CD8-positive, alpha-beta memory T cell (primary cell): Measurements from ENCODE around the gene ANK2. TPM values are rescaled to one million over a fixed set of nuclear protein-coding genes. Genes with fewer than 3 reads are reported as not detected.

ENCODE experiments used
- CTCF ChIA-PET: fragments of 350-600 bp; sonication (Branson Sonifier 250); formaldehyde crosslinking; loops from one replicate; lab custom pipeline; 2021; ENCODE audit warnings: antibody characterized with exemption; lab: Charles Lee
- POLR2A ChIA-PET: fragments of 350-600 bp; sonication (Branson Sonifier 250); formaldehyde crosslinking; loops from one replicate; lab custom pipeline; 2021; ENCODE audit warnings: antibody characterized with exemption; lab: Charles Lee
- DNase-seq, 5 donors: peaks; one replicate each; pipeline versions ENCODE4 v3.0.0 to v3.0.0-alpha.2; 2020 to 2022; ENCODE audit warnings: mixed read lengths in 1 of 5
- H3K27ac ChIP-seq: one replicate; pipeline ENCODE4 v1.7.0; 2013; ENCODE audit warnings: low read depth, mild to moderate bottlenecking, low read length, moderate library complexity
- H3K27me3 ChIP-seq: 2 replicates; pipeline ENCODE4 v1.7.0; 2013; ENCODE audit warnings: low read length, mild to moderate bottlenecking; ENCODE audit not compliant: insufficient read depth, poor library complexity, severe bottlenecking
- H3K36me3 ChIP-seq: 2 replicates; pipeline ENCODE4 v1.7.0; 2013; ENCODE audit warnings: mild to moderate bottlenecking, low read length, moderate library complexity; ENCODE audit not compliant: insufficient read depth
- H3K4me1 ChIP-seq: 2 replicates; pipeline ENCODE4 v1.7.0; 2013; ENCODE audit warnings: mild to moderate bottlenecking, low read length, moderate library complexity; ENCODE audit not compliant: insufficient read depth
- H3K4me3 ChIP-seq: 2 replicates; pipeline ENCODE4 v1.7.0; 2013; ENCODE audit warnings: mild to moderate bottlenecking, low read length
- H3K9me3 ChIP-seq: 2 replicates; pipeline ENCODE4 v1.7.0; 2013; ENCODE audit warnings: mild to moderate bottlenecking, low read length
- H3K27ac Mint-ChIP-seq, 8 donors: one replicate each; pipeline ENCODE4 v1.8.0; 2020 to 2021; ENCODE audit warnings: mixed read lengths in 8 of 8, mild to moderate bottlenecking in 6 of 8, inconsistent platforms in 3 of 8, moderate library complexity in 3 of 8
- H3K27me3 Mint-ChIP-seq, 2 donors: one replicate each; pipeline ENCODE4 v1.8.0; 2020 to 2021; ENCODE audit warnings: mixed read lengths in 2 of 2, mild to moderate bottlenecking in 1 of 2, moderate library complexity in 1 of 2
- H3K36me3 Mint-ChIP-seq, 3 donors: one replicate each; pipeline ENCODE4 v1.8.0; 2020 to 2021; ENCODE audit warnings: mixed read lengths in 3 of 3, inconsistent platforms in 1 of 3, mild to moderate bottlenecking in 1 of 3
- H3K4me1 Mint-ChIP-seq, 3 donors: one replicate each; pipeline ENCODE4 v1.8.0; 2020 to 2021; ENCODE audit warnings: mixed read lengths in 3 of 3, inconsistent platforms in 1 of 3, mild to moderate bottlenecking in 1 of 3
- H3K4me3 Mint-ChIP-seq, 7 donors: one replicate each; pipeline ENCODE4 v1.8.0; 2020 to 2021; ENCODE audit warnings: mixed read lengths in 7 of 7, mild to moderate bottlenecking in 6 of 7, moderate library complexity in 4 of 7, inconsistent platforms in 2 of 7
- H3K9me3 Mint-ChIP-seq, 5 donors: one replicate each; pipeline ENCODE4 v1.8.0; 2020 to 2022; ENCODE audit warnings: mixed read lengths in 5 of 5, mild to moderate bottlenecking in 3 of 5, moderate library complexity in 2 of 5, inconsistent platforms in 1 of 5
- polyA plus RNA-seq: library from polyadenylated mRNA; unstranded; fragments of 300-500 nt; fragmentation: Illumina TruSeq; gene quantifications from one replicate; pipeline ENCODE4 v1.2.3, GENCODE V29; 2021
- total RNA-seq, 2 experiments: library from RNA; stranded (reverse); gene quantifications; one replicate each; pipeline ENCODE4 v1.2.3, GENCODE V29; 2021

The ANK2 gene
- total and polyA plus RNA-seq, 3 experiments from 2014 or later: 0.26 to 0.80 TPM; not detected in 1

GRCh38 chr4:113328514-113328913 lies 279.1 kb downstream of the ANK2 start:
- ChIA-PET POLR2A (no interaction called here), CTCF (no interaction called here)

GRCh38 chr4:113330200-113330599 lies 280.7 kb downstream of the ANK2 start:
- H3K27ac Mint-ChIP-seq: no peak overlapping the region
- Histone ChIP-seq H3K27ac (no peak overlapping the region), H3K27me3 (no peaks in the 10 kb centered on the region), H3K36me3 (no peaks in the 10 kb centered on the region), H3K4me1 (no peaks in the 10 kb centered on the region), H3K9me3 (no peaks in the 10 kb centered on the region), H3K4me3 (no peak overlapping the region)
- ChIA-PET POLR2A (no interaction called here), CTCF (no interaction called here)
- DNase-seq: no peak
- peaks cover 5 to 10% of the 10 kb centered on the region in 2 donors for H3K27me3 Mint-ChIP-seq
- H3K9me3 Mint-ChIP-seq: no peaks in the 10 kb centered on the region
- H3K4me3 Mint-ChIP-seq: no peak overlapping the region
- H3K4me1 Mint-ChIP-seq: no peaks in the 10 kb centered on the region
- no peaks in the 10 kb centered on the region for H3K36me3 Mint-ChIP-seq

More at GRCh38 chr4:113328514-113328913, 279.1 kb downstream of the ANK2 start:
- DNase-seq: no peak
- H3K27me3 Mint-ChIP-seq: peaks cover 5 to 6% of the 10 kb centered on the region in 2 donors
- Histone ChIP-seq H3K27ac (no peak overlapping the region), H3K36me3 (no peaks in the 10 kb centered on the region), H3K9me3 (no peaks in the 10 kb centered on the region), H3K27me3 (no peaks in the 10 kb centered on the region), H3K4me1 (no peaks in the 10 kb centered on the region), H3K4me3 (no peak overlapping the region)
- no peaks in the 10 kb centered on the region for H3K36me3 Mint-ChIP-seq
- H3K27ac Mint-ChIP-seq: no peak overlapping the region
- no peaks in the 10 kb centered on the region for H3K9me3 Mint-ChIP-seq
- H3K4me1 Mint-ChIP-seq: no peaks in the 10 kb centered on the region
- H3K4me3 Mint-ChIP-seq: no peak overlapping the region

- CTCF ChIA-PET: no interaction called here
- Mint-ChIP-seq H3K36me3 (no peaks in the 10 kb centered on the region), H3K4me3 (no peak overlapping the region), H3K27me3 (peaks cover 1 to 17% of the 10 kb centered on the region in 2 donors), H3K4me1 (no peaks in the 10 kb centered on the region), H3K27ac (no peak overlapping the region), H3K9me3 (no peaks in the 10 kb centered on the region)
- H3K9me3 ChIP-seq: no peaks in the 10 kb centered on the region
- H3K27me3 ChIP-seq: no peaks in the 10 kb centered on the region
- no peak for DNase-seq
- POLR2A ChIA-PET: no interaction called here
- no peaks in the 10 kb centered on the region for H3K4me1 ChIP-seq
- H3K36me3 ChIP-seq: no peaks in the 10 kb centered on the region
- H3K27ac ChIP-seq: no peak overlapping the region
- no peak overlapping the region for H3K4me3 ChIP-seq
These were observed 282.4 kb downstream of the ANK2 start for GRCh38 chr4:113331811-113332210.

- POLR2A ChIA-PET: no interaction called here
- CTCF ChIA-PET: no interaction called here
- H3K27ac Mint-ChIP-seq: no peak overlapping the region
- Histone ChIP-seq H3K9me3 (no peaks in the 10 kb centered on the region), H3K36me3 (no peaks in the 10 kb centered on the region), H3K27ac (no peak overlapping the region), H3K27me3 (no peaks in the 10 kb centered on the region), H3K4me1 (no peaks in the 10 kb centered on the region), H3K4me3 (no peak overlapping the region)
- no peak for DNase-seq
- H3K36me3 Mint-ChIP-seq: no peaks in the 10 kb centered on the region
- H3K27me3 Mint-ChIP-seq: peaks cover 0 to 15% of the 10 kb centered on the region in 2 donors
- no peak overlapping the region for H3K4me3 Mint-ChIP-seq
- no peaks in the 10 kb centered on the region for H3K9me3 Mint-ChIP-seq
- no peaks in the 10 kb centered on the region for H3K4me1 Mint-ChIP-seq
These were observed 283.2 kb downstream of the ANK2 start for GRCh38 chr4:113332701-113333100.

- DNase-seq: no peak
- no peaks in the 10 kb centered on the region for H3K27me3 ChIP-seq
These were observed 286.3 kb downstream of the ANK2 start for GRCh38 chr4:113335746-113336145.

GRCh38 chr4:113336556-113336955 lies 287.1 kb downstream of the ANK2 start:
- ChIA-PET POLR2A (no interaction called here), CTCF (no interaction called here)
- Mint-ChIP-seq H3K9me3 (no peaks in the 10 kb centered on the region), H3K27ac (no peak overlapping the region), H3K4me1 (no peaks in the 10 kb centered on the region), H3K4me3 (no peak overlapping the region), H3K36me3 (peaks cover 0 to 3% (median 0%) of the 10 kb centered on the region in 3 donors), H3K27me3 (peaks cover 0 to 25% of the 10 kb centered on the region in 2 donors)
- H3K27ac ChIP-seq: no peak overlapping the region
- no peak overlapping the region for H3K4me3 ChIP-seq
- no peaks in the 10 kb centered on the region for H3K36me3 ChIP-seq
- DNase-seq: no peak
- H3K4me1 ChIP-seq: no peaks in the 10 kb centered on the region
- H3K27me3 ChIP-seq: no peaks in the 10 kb centered on the region
- H3K9me3 ChIP-seq: no peaks in the 10 kb centered on the region

More at GRCh38 chr4:113335746-113336145, 286.3 kb downstream of the ANK2 start:
- Histone ChIP-seq H3K9me3 (no peaks in the 10 kb centered on the region), H3K27ac (no peak overlapping the region), H3K4me3 (no peak overlapping the region), H3K4me1 (no peaks in the 10 kb centered on the region), H3K36me3 (no peaks in the 10 kb centered on the region)
- POLR2A ChIA-PET: no interaction called here
- H3K27ac Mint-ChIP-seq: no peak overlapping the region
- CTCF ChIA-PET: no interaction called here
- H3K4me1 Mint-ChIP-seq: no peaks in the 10 kb centered on the region
- peaks cover 0 to 22% of the 10 kb centered on the region in 2 donors for H3K27me3 Mint-ChIP-seq
- H3K36me3 Mint-ChIP-seq: no peaks in the 10 kb centered on the region
- H3K4me3 Mint-ChIP-seq: no peak overlapping the region
- no peaks in the 10 kb centered on the region for H3K9me3 Mint-ChIP-seq

GRCh38 chr4:113339430-113339813 lies 290.0 kb downstream of the ANK2 start:
- CTCF ChIA-PET: no interaction called here
- Mint-ChIP-seq H3K9me3 (no peaks in the 10 kb centered on the region), H3K27me3 (peaks cover 0 to 38% of the 10 kb centered on the region in 2 donors), H3K4me1 (no peaks in the 10 kb centered on the region), H3K4me3 (no peak overlapping the region), H3K27ac (no peak overlapping the region), H3K36me3 (peaks cover 0 to 3% (median 0%) of the 10 kb centered on the region in 3 donors)
- Histone ChIP-seq H3K9me3 (no peaks in the 10 kb centered on the region), H3K36me3 (no peaks in the 10 kb centered on the region), H3K4me1 (no peaks in the 10 kb centered on the region), H3K27ac (no peak overlapping the region), H3K27me3 (no peaks in the 10 kb centered on the region), H3K4me3 (no peak overlapping the region)
- POLR2A ChIA-PET: no interaction called here
- DNase-seq: no peak

- H3K36me3 Mint-ChIP-seq: peaks cover 0 to 3% (median 0%) of the 10 kb centered on the region in 3 donors
- POLR2A ChIA-PET: no interaction called here
These were observed 294.6 kb downstream of the ANK2 start for GRCh38 chr4:113344100-113344499.

GRCh38 chr4:113347245-113347644 lies 297.8 kb downstream of the ANK2 start:
- H3K27me3 ChIP-seq: no peaks in the 10 kb centered on the region
- H3K4me3 ChIP-seq: no peak overlapping the region
- POLR2A ChIA-PET: no interaction called here
- DNase-seq: no peak
- H3K4me1 ChIP-seq: no peaks in the 10 kb centered on the region
- no peaks in the 10 kb centered on the region for H3K9me3 ChIP-seq
- Mint-ChIP-seq H3K36me3 (no peaks in the 10 kb centered on the region), H3K4me3 (no peak overlapping the region), H3K27me3 (peaks cover 4 to 20% of the 10 kb centered on the region in 2 donors), H3K27ac (no peak overlapping the region), H3K4me1 (no peaks in the 10 kb centered on the region), H3K9me3 (no peaks in the 10 kb centered on the region)
- CTCF ChIA-PET: no interaction called here
- H3K27ac ChIP-seq: no peak overlapping the region
- no peaks in the 10 kb centered on the region for H3K36me3 ChIP-seq

More at GRCh38 chr4:113344100-113344499, 294.6 kb downstream of the ANK2 start:
- H3K27ac ChIP-seq: no peak overlapping the region
- H3K27ac Mint-ChIP-seq: no peak overlapping the region
- H3K4me1 Mint-ChIP-seq: no peaks in the 10 kb centered on the region
- CTCF ChIA-PET: no interaction called here
- H3K9me3 ChIP-seq: no peaks in the 10 kb centered on the region
- no peak for DNase-seq
- H3K27me3 ChIP-seq: no peaks in the 10 kb centered on the region
- H3K27me3 Mint-ChIP-seq: peaks cover 4 to 25% of the 10 kb centered on the region in 2 donors
- no peaks in the 10 kb centered on the region for H3K9me3 Mint-ChIP-seq
- H3K4me3 Mint-ChIP-seq: no peak overlapping the region
- no peak overlapping the region for H3K4me3 ChIP-seq
- H3K36me3 ChIP-seq: no peaks in the 10 kb centered on the region
- no peaks in the 10 kb centered on the region for H3K4me1 ChIP-seq
